Left cardiac atrium (tissue), 4 donors: ENCODE measurements around the gene SMIM44. TPM values are rescaled to one million over a fixed set of nuclear protein-coding genes. Genes with fewer than 3 reads are reported as not detected.
A peak's percentile ranks its signal among the peaks of the same experiment; 100 is the strongest.

Source experiments
- ATAC-seq, 2 donors: fragments of 200-7000 bp; cut with Tn5 transposase; one replicate each; pipeline ENCODE4 v1.9.1; 2020; ENCODE audit warnings: mild to moderate bottlenecking in 2 of 2, moderate library complexity in 2 of 2
- DNase-seq: peaks from one replicate; pipeline ENCODE4 v3.0.0-alpha.2; 2020
- intact Hi-C, 2 donors: fragments of 100-400 bp; cut with DNase I; formaldehyde crosslinking; loops; one replicate each; pipeline versions ENCODE4 v1.14.1 to v1.15.1; 2022 to 2023
- total RNA-seq, 2 donors: library from RNA; stranded (reverse); fragmentation: NEBNext Ultra II Directional; extraction: Animal tissue kit (Norgen Biotek cat#: 25700); gene quantifications; one replicate each; pipeline ENCODE4 v1.2.1, GENCODE V29; 2021
- donor health status: DM: no; HTN: yes; CAD: no.
- donor health status: DM: no; HTN: yes; CAD: no; lungs with severe emphysema.
- donor health status: DM: yes; HTN: yes; CAD: no.
- donor health status: Dilated cardiomyopathy.

The SMIM44 gene
- total RNA-seq, 2 donors from 2014 or later = not detected

DNA sequence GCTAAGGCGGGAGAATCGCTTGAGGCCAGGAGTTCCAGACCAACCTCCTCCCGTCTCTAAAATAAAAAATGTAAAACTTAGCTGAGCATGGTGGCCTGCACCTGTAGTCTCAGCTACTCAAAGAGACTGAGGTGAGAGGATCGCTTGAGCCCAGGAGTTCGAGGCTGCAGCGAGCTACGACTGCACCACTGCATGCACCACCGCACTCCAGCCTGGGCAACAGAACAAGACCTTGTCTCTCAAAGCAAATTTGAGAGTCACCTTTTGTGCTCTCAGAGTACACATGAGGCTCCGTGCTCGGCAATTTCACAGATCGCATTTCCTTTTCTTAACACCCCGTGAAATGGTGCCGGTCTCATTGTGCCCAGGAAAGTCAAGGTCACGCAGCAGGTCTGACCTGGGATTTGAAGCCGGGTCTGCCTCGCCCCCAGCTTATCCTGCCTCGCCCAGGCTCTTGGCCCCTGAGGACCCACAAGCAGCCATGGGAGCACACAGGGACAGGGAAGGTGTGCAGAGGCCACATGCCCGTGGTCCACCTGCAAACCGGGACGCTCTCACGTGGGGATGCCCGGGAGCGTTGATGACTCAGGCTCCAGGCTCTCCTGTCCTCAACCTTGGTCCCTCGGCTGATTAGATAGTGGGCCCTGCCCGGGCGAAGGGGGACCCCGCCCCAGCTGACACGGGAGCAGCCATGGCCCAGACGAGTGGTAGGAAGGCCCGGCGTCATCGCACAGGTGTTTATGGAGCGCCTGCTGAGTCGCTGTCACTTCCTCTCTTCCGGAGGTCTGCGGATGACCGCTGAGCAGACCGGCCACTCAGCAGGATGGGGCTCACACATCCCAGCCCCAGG is 1.8 kb downstream of the SMIM44 start:
- ATAC-seq (no peak), DNase-seq (no peak)
- intact Hi-C loops = no loop called here

DNA sequence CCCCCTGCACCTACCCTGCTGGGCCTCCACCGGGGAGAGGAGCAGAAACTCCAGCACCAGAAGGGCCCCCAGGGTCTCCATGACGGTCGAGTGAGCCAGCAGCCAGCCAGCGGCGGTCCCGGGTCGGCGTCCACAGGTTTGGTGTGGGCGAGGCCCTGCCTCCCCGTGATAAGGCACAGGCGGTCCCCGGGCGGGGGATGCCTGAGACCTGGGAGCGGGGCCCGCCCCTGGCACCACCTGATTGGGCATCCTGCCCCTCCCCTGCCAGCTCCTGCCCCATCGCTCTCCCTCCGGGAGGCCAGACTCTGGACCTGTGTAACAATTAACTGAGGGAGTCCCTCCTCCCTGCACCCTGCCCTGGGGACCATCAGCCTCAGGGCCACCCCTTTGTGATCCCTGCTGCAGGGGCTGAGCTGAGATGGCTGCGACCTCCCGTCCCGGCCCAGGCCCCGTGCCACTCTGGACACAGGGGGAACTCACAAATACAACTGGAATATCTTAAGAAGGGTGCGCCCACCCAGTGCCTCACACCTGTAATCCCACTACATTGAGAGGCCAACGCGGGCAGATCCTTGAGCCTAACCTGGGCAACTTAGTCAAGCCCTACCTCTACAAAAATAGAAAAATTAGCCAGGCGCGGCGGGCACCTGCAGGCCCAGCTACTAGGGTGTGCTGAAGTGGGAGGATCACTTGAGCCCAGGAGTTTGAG is 2.7 kb downstream of the SMIM44 start, which contains the start of gene SMIM24:
Gene SMIM24 (minus strand): TSS at position 143 of the 709 bp plus-strand sequence. CDS start 62 bp downstream, at position 81.
- intact Hi-C loops = no loop called here
- no peak for ATAC-seq
- no peak for DNase-seq

GRCh38 chr19:3479834-3480215 is 3.4 kb downstream of the SMIM44 start:
- intact Hi-C loops = loop anchor here (2.0 to 10.0 kb wide), 3 partner anchors 157 to 255 kb away; partner anchors contain the start of gene CELF5 (in 1 of the 2)
- ATAC-seq (peak in 1 of 2 donors; percentile 8), DNase-seq (no peak)

- peak in 1 of 2 donors; percentile 18 for ATAC-seq
- DNase-seq = no peak
- intact Hi-C loops = loop anchor here (2.0 to 10.0 kb wide), 3 partner anchors 157 to 255 kb away; partner anchors contain the start of gene CELF5 (in 1 of the 2)
These were observed 3.9 kb downstream of the SMIM44 start for GRCh38 chr19:3479177-3479833.

DNA sequence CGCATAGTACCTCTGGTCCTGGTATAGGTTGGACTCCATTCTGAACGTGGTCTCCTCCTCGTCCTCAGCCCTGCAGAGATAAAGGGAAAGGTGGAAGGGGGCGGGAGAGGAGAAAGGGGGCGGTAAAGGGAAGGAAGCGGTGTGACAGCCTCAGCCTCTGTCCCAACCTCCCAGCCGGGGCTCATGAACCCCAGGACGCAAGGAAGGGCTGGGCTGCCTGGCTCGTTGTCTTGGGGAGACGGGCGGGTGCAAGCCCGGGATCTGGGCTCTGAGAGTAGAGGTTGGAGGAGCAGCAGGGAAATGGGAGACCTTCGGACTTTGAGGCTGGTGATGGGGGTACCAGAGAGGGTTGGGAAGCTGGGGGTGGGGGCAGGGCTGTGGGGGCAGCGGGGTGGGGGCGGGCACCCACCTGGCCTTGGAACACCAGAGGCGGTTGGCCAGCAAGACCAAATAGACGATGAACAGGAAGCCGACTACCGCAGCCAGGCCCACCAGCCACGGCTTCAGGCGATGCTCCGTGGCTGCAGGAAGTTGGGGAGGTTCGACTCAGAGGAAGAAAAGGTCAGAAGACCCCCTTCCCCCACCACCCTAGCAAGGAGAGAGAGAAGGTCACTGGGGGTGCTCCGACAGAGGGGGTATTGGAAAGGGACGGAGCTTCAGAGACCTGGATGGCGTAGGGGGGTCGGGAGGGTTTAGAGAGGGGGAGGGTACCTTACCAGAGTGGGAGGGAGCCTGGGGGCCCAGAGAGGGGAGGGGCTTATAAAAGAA is 4.6 kb downstream of the SMIM44 start:
- DNase-seq = no peak
- intact Hi-C loops = loop anchor here (2.0 to 10.0 kb wide), 3 partner anchors 156 to 254 kb away; partner anchors contain the start of gene CELF5 (in 1 of the 2)
- no peak for ATAC-seq

GRCh38 chr19:3477951-3478350 is 5.3 kb downstream of the SMIM44 start:
- ATAC-seq (no peak), DNase-seq (no peak)
- intact Hi-C loops = loop anchor here (2.0 to 10.0 kb wide), 3 partner anchors 155 to 253 kb away; partner anchors contain the start of gene CELF5 (in 1 of the 2)

DNA sequence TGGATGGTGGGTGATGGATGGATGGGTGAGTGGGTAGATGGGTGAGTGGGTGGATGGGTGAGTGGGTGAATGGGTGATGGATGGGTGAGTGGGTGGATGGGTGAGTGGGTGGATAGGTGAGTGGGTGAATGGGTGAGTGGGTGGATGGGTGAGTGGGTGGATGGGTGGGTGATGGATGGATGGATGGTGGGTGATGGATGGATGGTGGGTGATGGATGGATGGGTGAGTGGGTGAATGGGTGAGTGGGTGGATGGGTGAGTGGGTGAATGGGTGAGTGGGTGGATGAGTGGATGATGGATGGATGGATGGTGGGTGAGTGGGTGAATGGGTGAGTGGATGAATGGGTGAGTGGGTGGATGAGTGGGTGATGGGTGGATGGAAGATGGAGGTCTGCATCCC is 5.7 kb downstream of the SMIM44 start:
- intact Hi-C loops = loop anchor here in 1 of 2 donors (5.0 to 10.0 kb wide), 2 partner anchors 155 to 253 kb away; partner anchors contain the start of gene CELF5
- ATAC-seq = no peak
- no peak for DNase-seq

DNA sequence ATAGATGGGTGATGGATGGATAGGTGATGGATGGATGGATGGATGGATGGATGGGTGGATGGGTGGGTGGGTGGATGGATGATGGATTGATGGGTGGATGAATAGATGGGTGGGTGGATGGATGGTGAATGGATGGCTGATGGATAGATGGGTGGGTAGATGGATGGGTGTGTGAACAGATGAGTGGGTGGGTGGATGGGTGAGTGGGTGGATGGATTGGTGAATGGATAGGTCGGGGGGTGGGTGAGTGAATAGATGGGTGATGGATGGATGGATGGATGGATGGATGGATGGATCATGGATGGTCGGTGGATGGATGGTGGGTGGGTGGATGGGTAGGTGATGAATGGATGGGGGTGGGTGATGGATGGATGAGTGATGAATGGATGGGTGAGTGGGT is 6.4 kb downstream of the SMIM44 start:
- DNase-seq (no peak), ATAC-seq (no peak)
- intact Hi-C loops = loop anchor here in 1 of 2 donors (5.0 to 10.0 kb wide), 2 partner anchors 155 to 252 kb away; partner anchors contain the start of gene CELF5

DNA sequence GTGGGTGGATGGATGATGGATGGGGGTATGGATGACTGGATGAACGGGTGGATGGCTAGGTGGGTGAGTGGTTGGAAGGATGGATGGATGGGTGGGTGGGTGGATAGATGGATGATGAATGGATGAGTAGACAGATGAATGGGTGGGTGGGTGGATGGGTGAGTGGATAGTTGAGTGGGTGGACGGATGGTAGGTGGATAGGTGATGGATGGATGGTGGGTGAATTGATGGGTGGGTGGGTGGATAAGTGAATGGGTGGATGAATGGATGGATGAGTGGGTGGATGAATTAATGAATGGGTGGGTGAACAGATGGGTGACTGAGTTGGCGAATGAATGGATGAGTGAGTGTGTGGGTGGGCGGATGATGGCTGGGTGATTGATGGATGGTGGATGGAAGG is 7.8 kb downstream of the SMIM44 start:
- ATAC-seq (no peak), DNase-seq (no peak)
- intact Hi-C loops = loop anchor here in 1 of 2 donors (5.0 to 10.0 kb wide), 2 partner anchors 153 to 251 kb away; partner anchors contain the start of gene CELF5

DNA sequence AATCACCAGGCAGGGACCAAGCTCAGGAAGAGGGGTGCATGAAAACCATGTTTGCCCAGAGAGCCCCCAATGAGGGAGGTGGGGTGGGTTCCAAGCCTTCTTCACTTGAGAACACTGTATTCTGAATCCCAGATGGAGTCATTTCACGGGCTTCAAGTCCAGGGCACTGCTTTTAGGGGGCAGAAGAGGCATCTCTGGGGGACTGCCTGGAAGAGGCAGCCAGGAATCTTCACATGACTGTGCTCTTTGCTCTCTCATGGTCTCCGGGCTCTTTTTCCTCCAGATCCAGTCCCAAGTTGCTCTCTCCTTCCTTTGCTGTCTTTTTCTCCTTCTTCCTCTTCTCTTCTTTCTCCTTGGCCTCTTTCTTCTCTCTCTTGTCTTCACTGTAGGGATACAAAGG is 8.6 kb downstream of the SMIM44 start:
- DNase-seq = no peak
- intact Hi-C loops = loop anchor here in 1 of 2 donors (5.0 to 10.0 kb wide), 2 partner anchors 152 to 250 kb away; partner anchors contain the start of gene CELF5

DNA sequence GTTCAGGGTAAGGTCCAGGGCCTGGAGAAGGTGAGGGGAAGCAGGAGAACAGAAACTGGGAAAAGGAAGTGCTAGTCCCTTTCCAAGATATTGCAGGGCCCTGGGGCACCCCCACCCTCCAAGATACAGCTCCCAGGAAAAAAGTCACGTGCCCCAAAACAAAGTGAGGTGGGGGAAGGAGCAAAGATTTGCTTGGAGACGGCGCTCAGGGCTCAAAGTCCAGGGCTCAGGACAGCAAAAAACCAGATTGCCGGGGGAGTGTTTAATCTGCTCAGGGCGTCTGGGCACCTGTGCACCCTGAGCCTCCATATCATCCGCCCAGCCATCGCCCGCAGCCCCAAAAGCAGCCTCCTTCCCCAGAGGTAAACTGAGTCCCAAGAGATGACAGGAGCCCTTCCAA is 9.2 kb downstream of the SMIM44 start:
- DNase-seq = no peak
- ATAC-seq = no peak
- intact Hi-C loops = loop anchor here in 1 of 2 donors (10.0 kb wide), 1 partner anchor 249 kb away; the partner anchor contains the start of gene CELF5

More for the DNA sequence above, 8.6 kb downstream of the SMIM44 start:
- ATAC-seq = no peak

GRCh38 chr19:3471954-3472655 is 11.1 kb downstream of the SMIM44 start:
- ATAC-seq = peak; percentile 54 to 60
- no peak for DNase-seq
- intact Hi-C loops = loop anchor here (2.0 to 10.0 kb wide), 2 partner anchors 145 to 247 kb away; partner anchors contain the start of gene CELF5 (in 1 of the 2)

DNA sequence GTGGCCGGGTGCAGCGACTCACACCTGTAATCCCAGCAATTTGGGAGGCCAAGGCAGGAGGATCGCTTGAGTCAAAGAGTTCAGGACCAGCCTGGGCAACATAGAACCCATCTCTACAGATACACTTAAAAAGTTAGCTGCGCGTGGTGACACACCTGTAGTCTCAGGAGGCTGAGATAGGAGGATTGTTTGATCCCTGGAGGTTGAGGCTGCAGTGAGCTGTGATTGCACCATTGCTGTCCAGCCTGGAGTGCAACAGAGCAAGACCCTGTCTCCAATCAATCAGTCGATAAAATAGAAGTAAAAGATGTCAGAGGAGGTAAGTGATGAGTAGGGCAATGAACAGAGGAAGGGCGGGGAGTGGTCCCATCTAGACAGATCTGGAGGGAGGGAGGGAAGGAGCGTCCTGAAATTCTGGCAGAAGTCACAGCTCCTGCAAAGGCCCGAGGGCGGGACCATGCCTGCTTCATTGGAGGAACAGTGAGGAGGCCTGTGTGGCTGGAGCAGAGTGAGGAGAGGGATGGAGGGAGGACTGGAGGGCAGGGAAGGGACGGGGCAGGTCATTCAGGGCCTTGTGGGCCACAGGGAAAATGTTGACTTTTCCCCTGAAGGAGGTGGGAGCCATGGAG is 12.6 kb downstream of the SMIM44 start:
- no peak for DNase-seq
- ATAC-seq = peak in 1 of 2 donors; percentile 3
- intact Hi-C loops = loop anchor here in 1 of 2 donors (10.0 kb wide), 1 partner anchor 246 kb away; the partner anchor contains the start of gene CELF5

- no peak for DNase-seq
- peak in 1 of 2 donors; percentile 7 for ATAC-seq
- intact Hi-C loops = loop anchor here in 1 of 2 donors (10.0 kb wide), 1 partner anchor 245 kb away; the partner anchor contains the start of gene CELF5
These were observed 13.4 kb downstream of the SMIM44 start for GRCh38 chr19:3469638-3470499.

DNA sequence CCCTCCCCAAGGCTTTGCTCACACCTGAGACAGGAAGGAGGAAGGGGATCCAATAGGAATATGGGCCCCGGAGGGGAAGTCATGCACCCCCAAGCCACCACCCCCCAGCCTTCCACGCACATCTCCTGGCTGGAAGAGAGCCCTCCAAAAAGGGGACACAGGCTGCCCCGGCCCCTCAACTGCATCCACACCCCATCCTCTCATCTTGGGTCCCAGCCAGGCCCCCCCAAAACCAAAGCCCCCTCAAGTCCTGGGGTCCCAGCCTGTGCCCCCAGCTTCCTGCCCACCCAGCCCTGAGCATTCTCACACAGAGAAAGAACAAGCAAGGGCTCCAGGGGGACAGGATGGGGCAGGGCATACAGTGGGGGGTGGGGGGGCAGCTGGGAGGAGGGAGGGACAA is 15.0 kb downstream of the SMIM44 start:
- DNase-seq (no peak), ATAC-seq (no peak)
- intact Hi-C loops = no loop called here
